Stimulated activated CD4-positive, alpha-beta T cell treated with anti-CD3 and anti-CD28 coated beads, TNF-alpha, amount 100 ng/mL, for 24 hours (primary cell): ENCODE measurements around the gene MGAT3.

Experiments used
- DNase-seq, 3 experiments: peaks; one replicate each; pipeline ENCODE4 v3.0.0-alpha.2; 2020; ENCODE audit warnings: low read depth in 3 of 3

Gene MGAT3

DNA sequence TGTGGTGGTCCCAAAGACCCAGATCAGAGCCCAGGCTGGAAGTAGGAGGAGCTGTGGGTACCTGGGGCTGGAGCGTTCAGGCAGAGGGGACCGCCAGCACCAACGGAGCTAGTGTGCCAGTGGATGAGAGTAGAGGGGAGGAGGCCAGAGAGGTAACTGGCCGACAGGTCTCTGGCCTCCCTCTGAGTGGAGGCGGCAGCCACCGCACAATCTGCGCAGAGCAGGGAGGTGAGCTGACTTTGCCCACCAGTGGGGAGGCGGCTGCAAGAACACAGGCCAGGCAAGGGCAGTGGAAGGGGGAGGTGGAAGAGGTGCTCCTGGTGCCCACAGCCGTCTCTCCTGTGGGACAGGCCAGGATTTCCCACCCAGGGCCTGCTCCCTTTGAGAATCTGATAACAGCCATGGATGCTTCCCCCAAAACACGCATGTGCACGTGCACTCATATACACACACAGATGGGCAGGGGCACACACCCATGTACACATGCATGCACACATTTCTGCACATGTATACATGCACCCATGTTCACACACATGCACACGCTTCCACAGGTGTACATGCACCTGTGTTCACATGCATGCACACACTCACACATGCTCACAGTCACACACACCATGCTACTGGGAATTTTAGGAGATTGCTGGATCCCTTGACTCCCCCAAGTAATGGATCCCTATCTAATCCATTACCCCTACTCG lies 6.4 kb upstream of the MGAT3 start:
- no peak for DNase-seq

DNA sequence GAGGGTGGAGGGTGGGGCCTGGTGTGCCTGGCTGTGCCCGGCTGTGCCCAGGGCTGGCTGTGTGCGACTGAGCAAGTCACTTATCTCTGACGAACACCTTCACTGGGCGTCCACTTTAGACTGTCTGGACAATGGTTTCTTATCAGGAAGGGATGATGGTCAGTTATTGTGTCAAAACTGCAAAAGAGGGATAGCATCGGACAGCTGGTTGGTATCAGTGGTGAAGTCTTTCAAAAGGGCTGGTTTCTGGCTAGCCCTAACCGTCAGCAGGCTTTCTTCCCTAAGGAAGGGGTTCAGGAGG lies 4.1 kb upstream of the MGAT3 start:
- no peak for DNase-seq

DNA sequence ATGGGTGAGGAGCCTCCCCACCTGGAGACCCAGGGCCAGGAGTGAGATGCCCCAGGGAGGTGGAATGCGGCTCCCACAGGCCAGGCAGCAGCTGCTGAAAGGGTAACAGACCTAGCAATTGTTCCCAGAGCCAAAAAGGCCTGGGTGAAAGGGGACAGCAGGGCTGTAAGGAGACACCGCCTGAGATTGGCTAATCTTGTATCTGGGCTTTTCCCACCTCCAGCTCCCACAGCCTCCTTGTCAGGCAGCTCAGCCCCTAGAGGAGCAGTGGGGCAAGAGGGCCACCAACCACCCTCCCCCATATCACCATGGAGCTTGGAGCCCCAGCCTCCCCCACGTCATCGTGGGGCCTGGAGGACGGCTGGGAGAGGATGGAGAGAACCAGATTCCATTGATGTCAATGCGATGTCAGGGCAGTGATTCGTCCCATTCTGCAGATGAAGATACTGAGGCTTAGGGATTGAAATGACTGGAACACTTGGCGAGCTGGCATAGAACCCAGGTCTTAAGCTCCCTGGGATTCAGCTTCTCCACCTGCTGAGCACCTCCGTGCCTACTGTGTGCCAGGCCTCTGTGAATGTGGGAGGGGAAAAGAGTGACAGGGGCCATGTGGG lies 2.9 kb upstream of the MGAT3 start:
- DNase-seq = no peak

DNA sequence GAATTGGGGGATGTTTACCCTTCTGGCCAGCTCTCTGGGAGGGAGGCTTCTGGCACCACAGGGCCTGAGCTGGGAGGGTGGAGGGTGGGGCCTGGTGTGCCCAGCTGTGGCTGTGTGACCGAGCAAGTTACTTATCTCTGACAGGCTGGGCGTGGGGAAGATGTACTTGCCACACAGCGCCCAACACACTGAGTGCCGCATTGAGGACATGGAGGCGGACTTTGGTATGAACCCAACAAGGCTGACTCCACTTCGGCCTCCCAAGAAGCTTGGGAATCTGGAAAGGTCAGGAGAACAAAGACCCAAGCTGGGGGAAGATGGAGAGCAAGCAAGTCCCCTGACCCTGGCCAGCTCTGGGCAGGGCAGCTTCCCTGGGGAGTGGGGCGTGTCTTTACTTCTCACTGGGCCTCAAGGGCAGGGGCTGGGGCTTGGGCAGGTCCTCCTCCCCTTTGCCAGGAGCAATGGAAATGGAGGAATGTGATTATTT lies 2.4 kb upstream of the MGAT3 start:
- no peak for DNase-seq

DNA sequence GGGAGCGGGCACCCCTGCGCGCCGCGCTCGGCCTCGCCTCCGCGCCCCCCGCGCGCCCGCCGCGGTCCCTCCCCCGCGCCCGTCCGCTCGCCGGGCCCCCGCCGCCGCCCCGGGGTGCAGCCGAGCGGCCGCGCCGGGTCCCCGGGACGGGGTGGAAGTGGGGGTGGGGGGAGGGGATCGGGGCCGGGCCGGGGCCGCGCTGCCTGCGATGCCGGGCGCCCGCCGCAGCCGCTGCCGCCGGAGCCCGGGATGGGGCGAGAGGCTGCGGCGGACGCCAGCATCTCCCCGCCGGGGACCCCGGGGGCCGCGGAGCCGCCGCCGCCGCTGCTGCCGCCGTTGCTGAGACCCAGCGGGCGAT lies 365 bp downstream of the MGAT3 start:
- DNase-seq = no peak

DNA sequence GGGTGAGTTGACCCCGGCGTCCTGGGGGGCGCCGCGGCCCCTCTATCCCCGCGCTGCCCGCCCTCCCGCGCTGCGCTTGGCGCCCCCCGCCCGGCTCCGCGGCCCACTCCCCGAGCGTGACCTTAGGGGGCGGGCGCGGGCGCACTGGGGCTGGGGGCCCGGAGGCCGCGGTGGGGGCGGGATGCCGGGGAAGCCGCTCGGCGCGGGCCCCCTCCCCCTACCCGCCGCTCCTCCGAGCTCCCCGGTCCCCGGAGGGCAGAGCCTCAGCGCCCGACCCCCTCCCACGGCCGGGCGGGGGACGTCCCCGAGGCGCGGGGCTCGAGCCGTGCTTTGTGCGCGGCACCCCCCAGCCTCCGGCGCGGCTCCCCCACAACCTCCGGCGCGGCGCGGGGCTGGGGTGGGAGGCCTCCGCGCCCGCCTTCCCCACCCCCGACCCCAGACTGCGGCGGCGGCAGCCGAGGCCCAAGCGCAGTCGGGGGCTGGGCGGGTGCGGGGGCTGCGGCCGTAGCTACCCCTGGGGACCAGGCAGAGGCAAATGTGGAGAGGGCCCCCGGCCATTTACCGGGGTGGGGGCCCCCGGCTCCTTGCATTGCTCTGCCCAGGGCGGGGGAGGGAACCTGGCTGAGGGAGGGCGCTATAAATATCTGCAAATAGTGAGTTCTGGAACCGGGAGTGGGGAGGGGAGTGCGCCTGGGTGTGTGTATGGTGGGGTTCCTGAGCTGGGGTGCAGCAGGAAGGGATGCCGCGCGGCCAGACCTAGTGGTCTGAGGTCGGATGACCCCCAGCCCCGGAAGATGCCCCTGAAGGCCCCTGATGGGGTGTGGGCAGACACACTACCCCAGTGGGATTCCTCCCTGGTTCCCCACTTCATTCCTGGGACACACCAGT lies 988 bp downstream of the MGAT3 start:
- DNase-seq = no peak

DNA sequence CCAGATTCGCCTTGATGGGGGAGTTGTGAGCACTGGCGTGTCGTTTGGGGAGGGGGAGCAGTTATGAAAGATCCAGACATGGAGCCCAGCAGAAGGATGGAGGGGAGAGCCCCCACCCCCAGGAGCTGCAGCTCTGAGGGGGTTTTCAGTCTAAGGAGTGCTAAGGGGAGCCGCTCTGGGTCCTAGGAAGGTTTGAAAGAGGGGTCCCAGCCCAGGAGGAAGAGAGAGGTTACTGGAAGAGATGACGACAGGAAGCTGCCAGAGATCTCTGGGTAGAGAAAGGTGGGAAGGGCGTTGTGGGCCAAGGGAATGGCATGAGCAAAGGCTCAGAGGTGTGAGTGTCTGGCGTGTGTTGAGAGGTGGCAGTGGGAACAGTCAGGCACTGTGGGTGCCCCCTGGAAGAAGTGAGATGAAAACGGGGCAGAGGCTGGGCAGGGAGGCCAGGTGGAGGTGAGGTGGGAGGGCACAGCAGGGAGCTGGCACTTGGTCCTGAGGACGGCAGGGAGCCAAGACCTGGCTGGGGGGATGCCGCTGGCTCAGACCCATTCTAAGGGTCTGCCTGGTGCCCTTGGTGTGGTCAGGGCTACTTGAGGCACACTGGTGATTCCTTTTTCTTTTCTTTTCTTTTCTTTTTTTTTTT lies 1.8 kb downstream of the MGAT3 start:
- no peak for DNase-seq

DNA sequence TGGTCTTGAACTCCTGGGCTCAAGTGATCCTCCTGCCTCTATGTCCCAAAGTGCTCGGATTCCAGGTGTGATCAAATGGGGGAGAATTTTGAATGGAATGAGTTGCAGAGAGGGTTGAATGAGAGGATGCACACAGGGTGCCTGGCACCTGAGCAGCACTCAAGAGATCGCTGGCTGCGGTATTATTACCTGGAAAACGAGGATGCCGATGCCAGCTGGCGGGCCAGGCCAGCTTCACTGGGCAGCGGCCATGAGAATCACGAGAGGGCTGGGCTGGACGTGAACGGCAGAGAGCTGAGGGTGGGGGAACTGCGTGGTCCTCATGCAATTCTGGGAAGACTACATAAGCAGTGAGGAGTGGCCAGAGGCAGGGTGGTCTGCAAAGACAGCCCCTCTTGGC lies 2.9 kb downstream of the MGAT3 start:
- DNase-seq = no peak

DNA sequence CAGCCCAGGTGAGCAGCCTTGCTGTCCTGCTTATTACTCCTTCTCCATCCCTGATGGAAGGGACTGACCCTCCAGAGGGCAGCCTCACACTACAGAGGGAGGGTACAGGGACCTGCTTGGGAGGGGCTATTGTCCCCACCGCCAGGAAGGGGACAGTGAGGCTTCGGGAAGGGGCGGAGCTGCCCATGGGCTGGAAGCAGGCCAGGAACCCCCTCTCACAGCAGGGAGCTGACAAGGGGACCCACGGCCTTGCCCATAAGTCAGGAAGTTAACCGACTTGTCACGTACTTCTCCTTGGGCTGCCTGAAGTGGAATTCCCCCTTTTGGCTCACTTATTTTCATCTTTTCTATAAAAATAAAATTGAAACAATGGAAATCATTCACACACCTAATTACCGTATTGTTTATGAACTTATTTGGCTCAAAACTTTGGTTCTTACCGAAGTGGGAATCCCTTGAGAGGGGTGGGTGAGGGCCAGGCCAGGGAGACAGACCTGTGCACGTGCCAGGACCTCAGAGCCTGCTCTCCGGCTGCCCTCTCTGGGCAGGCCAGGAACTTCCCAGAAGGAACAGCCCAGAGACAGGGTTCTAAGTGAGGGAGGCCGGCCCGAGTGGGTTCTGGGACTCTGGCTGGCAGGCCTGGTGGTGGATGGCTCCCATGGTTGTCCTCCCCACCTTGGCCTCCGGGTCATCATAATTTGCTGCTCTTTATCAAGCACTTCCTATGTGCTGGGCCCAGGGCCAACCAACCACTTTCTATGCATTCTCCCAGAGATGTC lies 5.8 kb downstream of the MGAT3 start:
- no peak for DNase-seq

DNA sequence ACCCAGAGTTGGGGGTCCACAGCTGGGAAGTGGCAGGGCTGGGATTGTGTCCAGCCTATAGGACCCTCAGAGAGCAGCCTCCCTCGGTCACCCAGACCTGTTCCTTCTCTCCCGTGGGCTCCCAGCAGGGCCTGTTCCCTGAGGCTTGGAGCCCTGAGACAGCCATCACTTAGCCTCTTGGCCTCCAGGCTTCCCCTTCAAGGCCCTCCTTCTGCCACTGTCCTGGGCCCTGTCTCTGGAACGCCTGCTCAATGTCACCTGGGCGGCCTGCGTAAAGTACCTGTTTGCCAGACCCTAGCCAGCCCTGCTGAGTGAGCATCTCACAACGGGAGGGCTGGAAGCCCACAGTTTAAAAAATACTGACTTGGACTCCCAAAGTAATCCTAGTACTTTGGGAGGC lies 6.5 kb downstream of the MGAT3 start:
- no peak for DNase-seq

DNA sequence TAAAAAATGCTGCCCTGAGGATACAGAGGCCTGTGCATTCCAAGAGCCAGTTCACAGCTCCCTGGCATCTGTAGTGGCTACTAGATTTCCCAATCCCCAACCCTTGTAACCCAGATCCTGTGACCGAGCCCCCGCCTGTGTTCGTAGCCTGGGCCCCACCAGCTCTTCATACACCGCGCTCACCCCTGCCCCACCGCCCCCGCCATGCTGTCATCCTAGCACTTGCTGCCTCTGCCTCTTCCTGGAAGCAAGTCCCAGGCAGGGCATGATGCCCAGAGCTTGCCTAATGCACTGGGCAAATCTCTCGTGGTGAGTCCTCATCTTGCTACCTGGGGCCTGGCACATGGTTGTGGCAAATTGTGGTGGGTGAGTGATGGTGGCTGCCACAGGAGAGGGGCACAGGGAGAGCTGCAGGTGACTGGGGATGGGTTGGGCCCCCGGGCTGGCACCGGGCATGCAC lies 7.1 kb downstream of the MGAT3 start:
- no peak for DNase-seq

DNA sequence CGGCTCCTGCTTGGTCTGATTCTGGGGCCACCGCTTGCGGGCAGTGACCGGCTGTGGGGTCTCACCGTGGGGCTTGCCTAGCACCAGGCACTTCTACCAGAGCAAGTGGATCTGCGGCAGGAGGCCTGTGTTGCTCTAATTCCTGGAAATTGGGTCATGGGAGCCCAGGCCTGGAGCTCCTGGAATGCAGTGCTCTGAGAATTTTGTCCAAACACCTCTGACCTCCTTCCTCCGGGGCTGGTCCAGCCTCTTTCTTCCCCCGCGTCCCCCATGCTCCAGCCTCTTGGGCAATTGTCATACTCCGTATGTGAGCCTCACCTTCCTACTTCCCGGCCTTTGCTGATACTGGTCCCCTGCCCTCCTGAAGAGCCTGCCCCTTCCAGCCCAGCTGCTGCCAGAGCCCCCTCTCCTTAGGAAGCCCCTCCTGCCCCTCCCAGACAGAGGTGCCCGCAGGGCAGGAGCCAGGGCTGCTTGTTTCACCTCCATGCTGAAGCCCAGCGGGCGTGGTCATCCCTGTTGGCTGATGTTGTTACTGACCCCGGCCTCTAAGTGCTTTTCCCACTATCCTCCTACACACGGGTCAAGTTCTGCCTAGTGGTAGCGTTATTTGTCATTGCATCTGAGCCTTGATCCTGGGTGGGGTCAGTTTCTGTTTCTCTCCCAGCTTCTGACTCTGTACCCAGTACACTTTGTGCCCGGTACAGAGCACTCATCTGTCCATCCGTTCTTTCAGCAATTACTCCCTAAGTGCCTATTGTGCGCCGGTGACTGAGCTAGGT lies 9.6 kb downstream of the MGAT3 start:
- no peak for DNase-seq

DNA sequence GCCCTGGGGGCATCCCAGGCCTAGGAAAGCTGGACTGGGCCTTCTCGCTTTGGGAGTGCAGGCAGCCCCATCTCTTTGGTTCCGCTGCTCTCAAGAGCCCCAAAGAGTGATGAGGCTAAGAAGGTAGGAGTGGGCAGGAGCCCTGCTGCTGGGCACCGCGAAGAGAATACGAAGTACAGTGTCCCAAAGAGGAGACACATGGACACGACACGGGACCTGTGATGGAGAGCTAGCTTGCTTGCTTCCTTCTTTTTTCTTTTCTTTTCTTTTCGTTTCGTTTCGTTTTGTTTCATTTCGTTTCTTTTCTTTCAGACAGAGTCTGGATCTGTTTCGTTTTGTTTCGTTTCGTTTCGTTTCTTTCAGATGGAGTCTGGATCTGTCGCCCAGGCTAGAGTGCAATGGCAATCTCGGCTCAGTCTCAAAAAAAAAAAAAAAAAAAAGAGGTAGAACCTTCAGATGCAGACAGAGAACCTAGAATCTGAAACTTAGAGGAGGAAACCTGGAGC lies 10.6 kb downstream of the MGAT3 start:
- no peak for DNase-seq

DNA sequence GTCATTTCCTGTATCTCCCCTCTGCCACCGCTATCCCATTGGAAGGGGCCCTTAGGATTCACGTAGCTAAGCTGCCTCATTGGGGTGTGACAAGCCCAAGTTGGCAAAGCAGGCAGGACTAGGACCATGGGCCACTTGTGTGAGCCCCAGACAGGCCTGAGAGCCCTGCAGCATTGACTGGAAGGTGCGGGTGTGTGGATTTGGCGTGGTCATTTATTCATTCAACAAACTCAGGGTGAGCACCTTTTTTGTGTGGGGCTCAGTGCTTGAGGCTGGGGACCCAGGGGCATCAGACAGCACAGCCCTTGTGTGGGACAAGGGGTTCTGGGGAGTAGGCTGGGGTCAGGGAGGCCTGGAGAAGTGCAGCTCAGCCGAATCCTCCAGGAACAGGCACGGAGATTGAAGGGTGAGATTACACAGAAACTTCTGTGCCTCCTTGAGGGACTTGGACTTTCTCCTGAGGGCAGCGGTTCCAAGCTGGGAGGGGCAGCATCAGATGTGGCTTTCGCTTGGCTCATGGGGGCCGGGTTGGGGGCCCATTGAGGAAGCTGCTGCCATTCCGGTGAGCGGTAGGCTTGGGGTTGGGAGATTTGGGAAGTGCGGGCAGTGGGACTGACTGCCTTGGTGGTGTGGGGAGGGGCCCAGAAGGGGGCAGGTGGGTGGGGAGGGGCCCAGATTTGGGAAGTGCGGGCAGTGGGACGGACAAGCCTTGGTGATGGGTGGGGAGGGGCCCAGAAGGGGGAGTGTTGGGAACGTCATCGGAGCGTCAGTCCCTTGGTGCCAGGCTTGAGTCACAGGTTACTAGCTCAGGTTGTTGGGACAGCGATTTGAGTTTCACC lies 11.9 kb downstream of the MGAT3 start:
- DNase-seq = no peak

DNA sequence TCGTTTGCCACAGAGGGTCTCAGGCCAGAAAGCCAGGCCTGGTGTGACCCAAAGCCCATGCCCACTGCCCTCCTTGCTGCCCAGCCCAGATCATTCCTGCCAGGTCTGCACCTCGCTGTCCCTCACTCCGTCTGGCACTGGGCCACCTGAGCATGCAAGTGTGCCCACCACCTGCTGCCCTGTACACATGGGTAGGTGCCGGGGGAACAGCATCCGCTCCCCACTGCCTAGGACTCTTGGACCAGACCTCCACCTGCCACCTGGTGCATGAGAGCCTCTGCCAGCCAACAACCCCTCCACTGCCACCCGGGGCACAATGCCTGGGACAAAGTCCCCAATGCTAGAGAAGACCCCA lies 12.5 kb downstream of the MGAT3 start:
- DNase-seq = no peak

DNA sequence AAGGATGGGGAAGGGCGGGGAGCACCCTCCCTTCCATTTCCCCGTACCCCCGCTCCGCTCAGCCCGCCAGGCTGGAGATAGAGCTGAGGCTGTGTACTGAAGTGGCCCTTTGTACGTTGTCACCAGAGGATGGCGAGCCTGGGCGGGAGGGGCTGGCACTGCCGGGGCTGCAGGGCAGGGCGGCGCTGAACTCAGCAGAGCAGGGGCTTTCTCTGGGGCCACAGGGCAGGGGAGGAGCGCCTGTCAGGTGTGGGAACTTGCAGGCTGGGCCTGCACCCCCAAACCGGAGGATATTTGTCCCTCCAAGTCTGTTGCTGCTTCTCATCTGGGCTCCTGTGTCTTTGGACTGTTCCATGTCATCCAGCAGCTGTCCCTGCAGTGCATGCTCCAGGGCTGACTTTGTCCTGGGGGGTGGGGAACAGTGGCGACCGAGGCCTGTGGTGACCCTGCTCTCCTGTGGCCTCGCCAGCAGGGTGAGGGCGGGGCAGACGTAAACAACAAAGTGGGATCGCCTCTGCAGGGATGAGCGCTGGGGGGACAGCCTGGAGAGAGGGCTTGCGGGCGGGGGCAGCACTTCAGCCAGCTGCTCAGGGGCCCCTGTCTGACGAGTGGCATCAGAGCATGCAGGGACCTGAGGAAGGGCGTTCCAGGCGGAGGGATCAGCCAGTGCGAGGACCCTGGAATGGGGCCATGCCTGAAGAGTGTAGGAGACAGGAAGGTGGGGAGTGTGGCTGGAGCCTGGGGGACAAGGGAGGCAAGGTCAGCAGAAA lies 13.1 kb downstream of the MGAT3 start:
- DNase-seq = no peak

DNA sequence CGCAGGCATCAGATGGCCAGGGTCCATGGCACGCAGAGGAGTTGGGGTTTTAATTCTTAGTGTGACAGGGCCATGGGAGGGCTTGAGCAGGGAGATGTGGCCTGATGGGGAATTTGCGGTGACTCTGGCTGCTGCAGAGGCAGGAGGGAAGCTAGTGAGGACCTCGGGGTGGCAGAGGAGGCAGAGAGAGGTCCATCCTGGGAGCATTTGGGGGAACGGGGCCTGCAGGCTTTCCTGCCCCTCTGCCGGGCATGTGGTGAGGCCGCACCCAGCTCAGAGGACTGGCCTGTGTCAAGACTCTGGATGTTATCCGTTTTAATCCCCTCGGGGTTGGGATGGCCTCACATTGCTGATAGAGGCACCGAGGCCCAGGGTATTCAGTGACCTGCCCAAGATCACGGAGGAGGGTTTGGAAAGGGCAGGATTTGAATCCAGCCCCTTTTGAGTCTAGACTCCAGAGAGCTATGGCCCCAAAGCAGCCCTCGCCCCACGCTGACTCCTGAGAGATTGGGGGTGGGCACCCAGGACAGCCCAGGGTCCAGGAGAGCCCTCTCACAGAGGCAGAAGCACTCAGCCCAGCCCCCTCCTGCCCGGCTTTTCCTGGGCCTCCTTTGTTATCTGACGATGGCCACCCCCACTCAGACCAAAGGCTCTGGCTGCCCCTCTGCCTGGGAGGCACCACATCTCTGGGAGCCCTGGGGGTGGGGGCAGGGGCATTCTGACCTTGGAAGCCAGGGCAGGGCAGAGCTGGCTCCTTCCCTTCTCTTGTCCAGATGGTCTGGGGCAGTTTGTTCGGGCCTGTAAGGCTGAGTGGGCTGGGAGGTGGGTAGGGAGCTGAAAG lies 13.9 kb downstream of the MGAT3 start:
- DNase-seq = no peak
